HG02852 (cell line): Measurements from ENCODE around the gene XCL2.
"Not testable (repeated sequence)": the region's sequence is repeated elsewhere in the genome, so short reads cannot be mapped to it uniquely, and the experiment has no call there.

Experiments
- ATAC-seq: cut with Tn5 transposase; IDR thresholded peaks from one replicate; pipeline ENCODE4 v1.9.1; 2021; ENCODE audit warnings: mild to moderate bottlenecking, moderate library complexity; ENCODE audit not compliant: unreplicated experiment

Gene XCL2

GRCh38 chr1:168560370-168560769 lies 16.6 kb upstream of the XCL2 start:
- no peak for ATAC-seq

GRCh38 chr1:168556647-168557046 lies 12.8 kb upstream of the XCL2 start:
- no peak for ATAC-seq

GRCh38 chr1:168555508-168556046 lies 11.8 kb upstream of the XCL2 start:
- no peak for ATAC-seq

DNA sequence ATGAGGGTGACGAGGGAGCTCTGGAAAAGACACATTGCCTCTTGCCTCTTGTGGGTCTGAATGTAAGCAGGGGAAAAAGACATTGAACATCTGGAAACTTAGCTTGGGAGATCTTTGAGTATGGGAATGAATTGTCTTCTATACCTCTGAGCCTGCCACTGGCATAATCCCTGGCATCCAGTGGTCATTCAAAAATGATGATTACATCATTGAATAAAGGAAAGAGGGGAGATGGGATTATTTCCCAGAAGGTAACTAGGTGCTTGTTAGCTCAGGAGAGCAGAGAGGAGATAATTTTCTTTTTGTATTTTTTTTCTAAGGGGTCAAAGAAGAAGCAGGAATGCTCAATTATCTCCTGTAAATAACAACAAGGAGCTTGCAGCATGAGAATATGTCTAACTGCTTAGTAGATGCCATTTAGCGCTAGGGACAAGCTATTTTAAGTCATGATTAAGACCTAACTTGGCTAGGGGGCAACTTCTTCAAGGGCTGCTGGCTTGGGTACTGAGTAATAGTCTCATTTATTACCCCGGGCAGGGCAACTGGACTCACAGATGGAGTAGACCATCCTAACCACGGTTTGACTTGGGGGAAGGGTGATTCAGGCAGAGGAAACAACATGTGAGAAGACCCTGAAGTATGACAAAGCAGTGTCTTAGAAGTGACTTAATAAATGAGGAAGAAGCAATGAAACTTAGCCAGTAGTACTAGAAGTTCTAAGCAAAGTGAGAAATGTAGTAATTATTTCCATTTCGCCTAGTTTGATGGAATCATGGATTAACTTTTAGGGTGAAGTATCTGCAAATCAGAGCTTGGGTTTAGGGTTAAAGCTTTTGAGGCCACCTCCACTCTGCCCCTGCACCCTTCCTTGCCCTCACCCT lies 11.0 kb upstream of the XCL2 start:
- no peak for ATAC-seq

GRCh38 chr1:168553680-168554553 lies 10.1 kb upstream of the XCL2 start:
- no peak for ATAC-seq

DNA sequence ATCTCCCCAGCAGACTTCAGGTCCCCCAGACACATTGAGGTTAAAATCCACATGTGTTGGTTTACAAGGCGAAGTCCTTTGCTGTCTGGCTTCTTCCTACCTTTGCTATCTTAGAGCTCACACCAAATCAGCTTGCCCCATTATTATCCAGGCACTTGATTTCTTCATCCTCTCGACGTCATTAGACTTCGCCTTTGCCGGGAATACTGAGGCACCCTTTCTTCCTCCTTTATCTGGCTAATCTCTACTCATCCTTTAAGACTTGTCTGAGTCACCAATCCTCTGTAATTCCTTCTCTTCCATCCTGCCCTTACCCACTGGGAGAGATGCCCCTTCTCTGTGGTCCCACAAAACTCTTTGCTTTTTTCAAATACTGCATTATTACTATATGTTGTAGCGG lies 9.2 kb upstream of the XCL2 start:
- ATAC-seq = no peak

GRCh38 chr1:168551688-168552087 lies 7.9 kb upstream of the XCL2 start:
- no peak for ATAC-seq

- no peak for ATAC-seq
Measured at GRCh38 chr1:168550971-168551370, 7.2 kb upstream of the XCL2 start.

- ATAC-seq = not testable (repeated sequence)
Measured at GRCh38 chr1:168546553-168546895, 2.7 kb upstream of the XCL2 start.

DNA sequence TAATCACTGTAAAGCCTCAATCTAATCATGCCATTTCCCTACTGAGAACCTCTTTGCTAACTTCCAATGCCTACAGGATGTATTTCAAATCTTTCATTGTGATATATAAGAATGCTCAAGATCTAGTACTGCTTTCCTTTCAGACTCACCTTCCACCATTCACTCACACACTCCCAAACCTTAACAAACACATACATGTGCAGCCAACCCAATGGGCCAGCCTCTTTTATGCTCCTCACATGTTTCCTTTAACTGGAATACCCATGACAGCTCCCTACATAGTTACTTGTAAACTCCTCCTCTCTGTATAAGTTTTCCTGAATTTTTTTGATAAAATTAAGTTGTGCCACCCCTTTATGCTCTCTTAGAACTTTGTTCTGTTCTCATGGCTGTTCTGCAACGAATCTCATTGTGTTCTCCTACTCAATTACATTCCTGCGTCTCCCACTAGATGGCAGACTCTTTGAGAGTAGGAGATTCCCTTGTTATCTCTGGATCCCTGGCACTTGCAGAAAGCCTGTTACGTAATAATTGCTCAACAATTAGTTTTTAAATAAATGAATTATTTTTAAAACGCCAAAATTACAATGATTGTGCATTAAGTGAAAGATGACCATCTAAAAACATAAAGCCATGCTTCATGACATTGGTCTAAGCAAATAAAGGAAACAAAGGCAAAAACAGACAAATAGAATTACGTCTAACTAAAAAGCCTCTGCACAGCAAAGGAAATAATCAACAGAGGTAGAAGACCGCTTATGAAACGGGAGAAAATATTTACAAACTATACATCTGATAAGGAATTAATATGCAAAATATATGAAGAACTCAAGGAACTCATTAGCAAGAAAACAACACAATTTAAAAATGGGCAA lies 2.1 kb upstream of the XCL2 start:
- ATAC-seq = not testable (repeated sequence)

DNA sequence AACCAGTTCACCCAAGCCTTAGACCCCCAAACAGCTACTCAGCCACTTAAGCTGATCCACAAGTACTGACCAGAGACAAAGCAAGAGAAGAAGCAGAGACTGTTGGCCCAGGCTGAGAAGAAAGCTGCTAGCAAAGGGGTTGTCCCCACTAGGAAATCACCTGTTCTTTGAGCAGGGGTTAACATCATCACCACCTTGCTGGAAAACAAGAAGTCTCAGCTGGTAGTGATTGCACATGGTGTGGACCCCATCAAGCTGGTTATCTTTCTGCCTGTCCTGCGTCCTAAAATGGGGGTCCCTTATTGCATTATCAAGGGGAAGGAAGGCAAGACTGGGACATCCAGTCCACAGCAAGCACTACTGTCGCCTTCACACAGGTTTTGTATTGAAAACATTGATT lies 819 bp downstream of the XCL2 start:
- ATAC-seq = not testable (repeated sequence)

DNA sequence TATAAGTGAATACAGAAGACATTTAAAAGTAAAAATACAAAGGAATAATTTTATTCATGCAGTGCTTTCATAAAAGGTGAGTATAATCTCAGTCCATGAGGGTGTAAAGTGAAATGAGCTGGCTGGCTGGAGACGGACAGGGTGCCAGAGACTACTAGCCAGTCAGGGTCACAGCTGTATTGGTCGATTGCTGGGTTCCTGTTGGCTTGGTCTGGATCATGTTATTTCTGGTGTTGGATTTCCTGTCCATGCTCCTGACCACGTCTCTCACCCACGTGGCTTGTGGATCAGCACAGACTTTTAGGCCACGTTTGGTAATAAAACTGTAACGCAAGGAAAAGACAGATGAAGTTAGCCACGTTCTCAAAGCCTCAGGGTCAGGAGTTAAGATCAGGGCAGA lies 3.0 kb downstream of the XCL2 start:
- ATAC-seq = not testable (repeated sequence)

DNA sequence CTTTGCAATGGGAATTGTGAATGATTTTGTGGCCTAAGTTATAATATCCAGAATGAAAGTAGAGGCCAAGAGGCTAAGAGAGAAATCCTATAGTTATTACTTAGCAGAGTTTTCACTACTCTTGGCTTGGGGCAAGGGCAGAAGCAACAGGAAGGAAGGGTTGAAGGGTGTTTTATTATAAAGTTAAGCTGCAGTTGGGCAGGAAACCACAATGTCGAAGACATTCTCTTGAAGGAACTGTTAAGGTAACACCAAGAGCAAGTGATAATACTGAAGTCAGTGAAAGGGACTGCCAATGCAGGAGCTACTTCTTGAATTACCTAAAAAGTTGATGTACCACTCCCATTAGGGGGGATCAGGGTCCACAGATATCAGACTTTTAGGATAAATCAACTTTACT lies 8.3 kb downstream of the XCL2 start:
- ATAC-seq = no peak

DNA sequence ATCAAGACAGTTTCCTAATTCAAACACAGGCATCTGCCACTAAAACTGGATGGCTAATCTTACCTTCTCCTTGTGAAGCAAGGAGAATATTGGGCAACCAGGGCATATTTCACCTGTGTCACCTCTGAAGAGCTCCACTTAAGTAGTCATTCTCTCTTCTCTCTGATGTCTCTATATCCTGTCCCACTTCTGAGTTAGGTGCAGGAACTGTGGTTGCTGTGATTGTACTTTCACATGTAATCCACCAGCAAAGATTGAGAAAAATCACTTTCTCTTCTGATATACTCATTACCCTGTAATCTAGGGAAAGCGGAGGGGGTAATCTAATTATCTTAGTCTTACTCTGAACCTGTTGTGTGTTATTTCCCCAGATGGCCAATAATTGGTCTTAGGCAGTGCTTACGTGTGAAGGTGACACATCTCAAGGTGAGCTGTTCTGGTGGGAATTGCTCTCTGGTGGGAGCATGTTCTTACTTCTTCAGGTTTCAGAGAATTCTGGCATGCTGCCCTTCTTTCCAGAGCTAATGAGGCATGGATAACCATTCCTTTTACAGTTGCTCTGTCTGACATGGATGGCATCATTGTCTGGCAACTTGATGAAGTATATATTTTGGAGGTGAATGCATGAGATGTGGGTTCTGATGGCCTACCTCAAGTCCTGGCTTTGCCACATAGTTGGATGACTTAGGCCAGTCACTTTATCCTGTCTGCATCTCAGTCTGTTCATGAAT lies 12.0 kb downstream of the XCL2 start:
- no peak for ATAC-seq

- ATAC-seq = no peak
Measured at GRCh38 chr1:168529518-168529917, 14.3 kb downstream of the XCL2 start.

- no peak for ATAC-seq
Measured at GRCh38 chr1:168521401-168522000, 22.3 kb downstream of the XCL2 start.

DNA sequence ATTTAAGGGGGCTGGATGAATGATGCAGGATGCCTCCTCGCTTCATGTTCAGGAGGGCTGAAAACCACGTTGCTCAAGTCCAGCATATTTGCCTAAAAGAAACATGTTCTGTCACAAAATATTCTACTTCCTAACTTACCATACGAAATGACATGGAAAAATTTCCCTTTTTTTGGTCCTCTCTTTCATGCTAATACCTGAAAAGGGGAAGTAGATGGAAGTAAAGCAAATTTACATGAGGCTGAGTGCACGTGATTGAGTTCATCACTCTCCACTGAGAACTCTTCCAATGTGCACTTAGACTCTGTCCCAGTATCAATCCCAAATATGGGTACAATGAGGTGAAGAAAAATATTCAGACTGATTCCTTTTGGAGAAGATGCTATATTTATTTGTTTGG lies 23.0 kb downstream of the XCL2 start:
- ATAC-seq = no peak

- ATAC-seq = no peak
Measured at GRCh38 chr1:168520052-168520751, 23.6 kb downstream of the XCL2 start.

GRCh38 chr1:168518813-168519212 lies 25.0 kb downstream of the XCL2 start:
- ATAC-seq = no peak
